ENCODE measurements around the gene GYG1. TPM values are rescaled to one million over a fixed set of nuclear protein-coding genes. Genes with fewer than 3 reads are reported as not detected.

Gene GYG1
- total RNA-seq, 1 donor from 2014 or later: 33.6 TPM

- Mint-ChIP-seq H3K4me1 (ENCODE audit: low read depth) (peaks cover 45% of the 10 kb centered on the region), H3K4me3 (no peak overlapping the region), H3K36me3 (ENCODE audit: low read depth) (peaks cover 54% of the 10 kb centered on the region), H3K27me3 (ENCODE audit: insufficient read depth) (no peaks in the 10 kb centered on the region), H3K9me3 (no peaks in the 10 kb centered on the region), H3K27ac (peak overlapping the region; percentile 46)
- intact Hi-C loops (cut with micrococcal nuclease): no loop called here
- DNase-seq (ENCODE audit: low spot score): no peak
Measured at GRCh38 chr3:149010966-149011365, 19.6 kb downstream of the GYG1 start.

- intact Hi-C loops (cut with micrococcal nuclease): no loop called here
- H3K36me3 Mint-ChIP-seq (ENCODE audit: low read depth): peaks cover 56% of the 10 kb centered on the region
- no peak overlapping the region for H3K4me3 Mint-ChIP-seq
- no peaks in the 10 kb centered on the region for H3K9me3 Mint-ChIP-seq
- no peak overlapping the region for H3K27ac Mint-ChIP-seq
- peaks cover 50% of the 10 kb centered on the region for H3K4me1 Mint-ChIP-seq (ENCODE audit: low read depth)
- DNase-seq (ENCODE audit: low spot score): no peak
- no peaks in the 10 kb centered on the region for H3K27me3 Mint-ChIP-seq (ENCODE audit: insufficient read depth)
Measured at GRCh38 chr3:149011676-149012075, 20.3 kb downstream of the GYG1 start.

- intact Hi-C loops (cut with micrococcal nuclease): no loop called here
- H3K4me3 Mint-ChIP-seq: no peak overlapping the region
- H3K27ac Mint-ChIP-seq: no peak overlapping the region
- DNase-seq (ENCODE audit: low spot score): no peak
- H3K9me3 Mint-ChIP-seq: no peaks in the 10 kb centered on the region
- H3K36me3 Mint-ChIP-seq (ENCODE audit: low read depth): peaks cover 45% of the 10 kb centered on the region
- H3K27me3 Mint-ChIP-seq (ENCODE audit: insufficient read depth): no peaks in the 10 kb centered on the region
- H3K4me1 Mint-ChIP-seq (ENCODE audit: low read depth): peaks cover 50% of the 10 kb centered on the region
Measured at GRCh38 chr3:149013726-149014125, 22.4 kb downstream of the GYG1 start.

- intact Hi-C loops (cut with micrococcal nuclease): no loop called here
- Mint-ChIP-seq H3K9me3 (no peaks in the 10 kb centered on the region), H3K27me3 (ENCODE audit: insufficient read depth) (no peaks in the 10 kb centered on the region), H3K4me3 (no peak overlapping the region), H3K4me1 (ENCODE audit: low read depth) (peaks cover 40% of the 10 kb centered on the region), H3K27ac (peak overlapping the region; percentile 3), H3K36me3 (ENCODE audit: low read depth) (peaks cover 43% of the 10 kb centered on the region)
- DNase-seq (ENCODE audit: low spot score): no peak
Measured at GRCh38 chr3:149015393-149015792, 24.1 kb downstream of the GYG1 start.

- Mint-ChIP-seq H3K36me3 (ENCODE audit: low read depth) (peaks cover 42% of the 10 kb centered on the region), H3K9me3 (no peaks in the 10 kb centered on the region), H3K27me3 (ENCODE audit: insufficient read depth) (no peaks in the 10 kb centered on the region), H3K4me1 (ENCODE audit: low read depth) (peaks cover 40% of the 10 kb centered on the region), H3K4me3 (no peak overlapping the region), H3K27ac (no peak overlapping the region)
- DNase-seq (ENCODE audit: low spot score): no peak
- intact Hi-C loops (cut with micrococcal nuclease): no loop called here
Measured at GRCh38 chr3:149016242-149016641, 24.9 kb downstream of the GYG1 start.

GRCh38 chr3:149016669-149017541 lies 25.6 kb downstream of the GYG1 start:
- H3K27ac Mint-ChIP-seq: no peak overlapping the region
- no peak for DNase-seq (ENCODE audit: low spot score)
- H3K4me3 Mint-ChIP-seq: no peak overlapping the region
- H3K36me3 Mint-ChIP-seq (ENCODE audit: low read depth): peaks cover 38% of the 10 kb centered on the region
- H3K27me3 Mint-ChIP-seq (ENCODE audit: insufficient read depth): no peaks in the 10 kb centered on the region
- intact Hi-C loops (cut with micrococcal nuclease): no loop called here
- no peaks in the 10 kb centered on the region for H3K9me3 Mint-ChIP-seq
- peaks cover 35% of the 10 kb centered on the region for H3K4me1 Mint-ChIP-seq (ENCODE audit: low read depth)

- peaks cover 45% of the 10 kb centered on the region for H3K36me3 Mint-ChIP-seq (ENCODE audit: low read depth)
- H3K27ac Mint-ChIP-seq: no peak overlapping the region
- no peaks in the 10 kb centered on the region for H3K9me3 Mint-ChIP-seq
- peaks cover 35% of the 10 kb centered on the region for H3K4me1 Mint-ChIP-seq (ENCODE audit: low read depth)
- intact Hi-C loops (cut with micrococcal nuclease): no loop called here
- no peak overlapping the region for H3K4me3 Mint-ChIP-seq
- no peaks in the 10 kb centered on the region for H3K27me3 Mint-ChIP-seq (ENCODE audit: insufficient read depth)
- no peak for DNase-seq (ENCODE audit: low spot score)
Measured at GRCh38 chr3:149018247-149018646, 26.9 kb downstream of the GYG1 start.

GRCh38 chr3:149019580-149019979 lies 28.2 kb downstream of the GYG1 start:
- Mint-ChIP-seq H3K27ac (peak overlapping the region; percentile 5), H3K4me1 (ENCODE audit: low read depth) (peaks cover 35% of the 10 kb centered on the region), H3K27me3 (ENCODE audit: insufficient read depth) (no peaks in the 10 kb centered on the region), H3K9me3 (peaks cover 2% of the 10 kb centered on the region), H3K4me3 (no peak overlapping the region), H3K36me3 (ENCODE audit: low read depth) (peaks cover 45% of the 10 kb centered on the region)
- no peak for DNase-seq (ENCODE audit: low spot score)
- intact Hi-C loops (cut with micrococcal nuclease): no loop called here

- Mint-ChIP-seq H3K36me3 (ENCODE audit: low read depth) (peaks cover 47% of the 10 kb centered on the region), H3K4me1 (ENCODE audit: low read depth) (peaks cover 29% of the 10 kb centered on the region), H3K27me3 (ENCODE audit: insufficient read depth) (no peaks in the 10 kb centered on the region), H3K27ac (peak overlapping the region; percentile 71), H3K9me3 (peaks cover 8% of the 10 kb centered on the region), H3K4me3 (no peak overlapping the region)
- DNase-seq (ENCODE audit: low spot score): no peak
- intact Hi-C loops (cut with micrococcal nuclease): no loop called here
Measured at GRCh38 chr3:149020196-149020838, 29.0 kb downstream of the GYG1 start.

- H3K27ac Mint-ChIP-seq: peak overlapping the region; percentile 71
Measured at GRCh38 chr3:149020839-149021252, 29.5 kb downstream of the GYG1 start.

GRCh38 chr3:149021830-149022229 lies 30.5 kb downstream of the GYG1 start:
- peaks cover 8% of the 10 kb centered on the region for H3K9me3 Mint-ChIP-seq
- no peak for DNase-seq (ENCODE audit: low spot score)
- H3K27me3 Mint-ChIP-seq (ENCODE audit: insufficient read depth): no peaks in the 10 kb centered on the region
- peaks cover 27% of the 10 kb centered on the region for H3K4me1 Mint-ChIP-seq (ENCODE audit: low read depth)
- no peak overlapping the region for H3K4me3 Mint-ChIP-seq
- no peak overlapping the region for H3K27ac Mint-ChIP-seq
- H3K36me3 Mint-ChIP-seq (ENCODE audit: low read depth): peaks cover 49% of the 10 kb centered on the region
- intact Hi-C loops (cut with micrococcal nuclease): no loop called here

More at GRCh38 chr3:149020839-149021252, 29.5 kb downstream of the GYG1 start:
- intact Hi-C loops (cut with micrococcal nuclease): no loop called here
- H3K9me3 Mint-ChIP-seq: peaks cover 8% of the 10 kb centered on the region
- H3K36me3 Mint-ChIP-seq (ENCODE audit: low read depth): peaks cover 45% of the 10 kb centered on the region
- H3K4me1 Mint-ChIP-seq (ENCODE audit: low read depth): peaks cover 25% of the 10 kb centered on the region
- DNase-seq (ENCODE audit: low spot score): no peak
- no peaks in the 10 kb centered on the region for H3K27me3 Mint-ChIP-seq (ENCODE audit: insufficient read depth)
- H3K4me3 Mint-ChIP-seq: no peak overlapping the region

GRCh38 chr3:149023951-149024350 lies 32.6 kb downstream of the GYG1 start:
- Mint-ChIP-seq H3K4me3 (no peak overlapping the region), H3K36me3 (ENCODE audit: low read depth) (peaks cover 55% of the 10 kb centered on the region), H3K4me1 (ENCODE audit: low read depth) (peaks cover 24% of the 10 kb centered on the region), H3K27ac (no peak overlapping the region), H3K27me3 (ENCODE audit: insufficient read depth) (no peaks in the 10 kb centered on the region), H3K9me3 (peaks cover 8% of the 10 kb centered on the region)
- DNase-seq (ENCODE audit: low spot score): no peak
- intact Hi-C loops (cut with micrococcal nuclease): no loop called here

- intact Hi-C loops (cut with micrococcal nuclease): no loop called here
- H3K36me3 Mint-ChIP-seq (ENCODE audit: low read depth): peaks cover 47% of the 10 kb centered on the region
- H3K27me3 Mint-ChIP-seq (ENCODE audit: insufficient read depth): no peaks in the 10 kb centered on the region
- no peak overlapping the region for H3K4me3 Mint-ChIP-seq
- H3K9me3 Mint-ChIP-seq: peaks cover 8% of the 10 kb centered on the region
- no peak for DNase-seq (ENCODE audit: low spot score)
- no peak overlapping the region for H3K27ac Mint-ChIP-seq
- peaks cover 10% of the 10 kb centered on the region for H3K4me1 Mint-ChIP-seq (ENCODE audit: low read depth)
Measured at GRCh38 chr3:149026718-149027117, 35.4 kb downstream of the GYG1 start.
